NCI-H526 treated with DMSO at 0.1 percent for 48 hours (cell line): ENCODE data around the gene NPHP4.

ENCODE experiments used
- DNase-seq: peaks from one replicate; lab custom pipeline; 2025; lab: John Stamatoyannopoulos, UW

The NPHP4 gene

GRCh38 chr1:5890346-5891106, 101.7 kb downstream of the NPHP4 start:
- no peak for DNase-seq

- no peak for DNase-seq
These were observed 102.3 kb downstream of the NPHP4 start for GRCh38 chr1:5889901-5890300.

- DNase-seq, result no peak
These were observed 102.8 kb downstream of the NPHP4 start for GRCh38 chr1:5889462-5889861.

- no peak for DNase-seq
These were observed 103.5 kb downstream of the NPHP4 start for GRCh38 chr1:5888606-5889211.

- no peak for DNase-seq
These were observed 104.3 kb downstream of the NPHP4 start for GRCh38 chr1:5887971-5888361.

- no peak for DNase-seq
These were observed 104.8 kb downstream of the NPHP4 start for GRCh38 chr1:5887349-5887970.

- no peak for DNase-seq
These were observed 105.5 kb downstream of the NPHP4 start for GRCh38 chr1:5886541-5887348.

- no peak for DNase-seq
These were observed 106.1 kb downstream of the NPHP4 start for GRCh38 chr1:5886140-5886483.

GRCh38 chr1:5885471-5886139, 106.6 kb downstream of the NPHP4 start:
- no peak for DNase-seq

- no peak for DNase-seq
These were observed 108.1 kb downstream of the NPHP4 start for GRCh38 chr1:5884110-5884509.

- no peak for DNase-seq
These were observed 108.8 kb downstream of the NPHP4 start for GRCh38 chr1:5883129-5884048.

- DNase-seq, result no peak
These were observed 109.7 kb downstream of the NPHP4 start for GRCh38 chr1:5882367-5883128.

- DNase-seq, result no peak
These were observed 110.6 kb downstream of the NPHP4 start for GRCh38 chr1:5881526-5882222.

GRCh38 chr1:5880630-5881405, 111.4 kb downstream of the NPHP4 start:
- no peak for DNase-seq

- DNase-seq, result no peak
These were observed 112.8 kb downstream of the NPHP4 start for GRCh38 chr1:5879421-5879820.

- DNase-seq, result no peak
These were observed 113.3 kb downstream of the NPHP4 start for GRCh38 chr1:5878971-5879370.

- no peak for DNase-seq
These were observed 114.3 kb downstream of the NPHP4 start for GRCh38 chr1:5877683-5878530.

GRCh38 chr1:5877001-5877400, 115.2 kb downstream of the NPHP4 start:
- DNase-seq, result no peak
